C4-2B (cell line): ENCODE data around the gene LRRFIP1.
"Not testable (repeated sequence)": the region's sequence is repeated elsewhere in the genome, so short reads cannot be mapped to it uniquely, and the experiment has no call there.

Experiments used
- ZFX ChIP-seq: fragments of 450-650 bp; IDR thresholded peaks from 2 replicates; pipeline ENCODE4 v1.6.1; 2017
- TF ChIP-seq, protein P1 (sequence below): fragments of 450-650 bp; conservative IDR thresholded peaks from 2 replicates; pipeline ENCODE4 v1.5.1; 2017; ENCODE audit warnings: mild to moderate bottlenecking

DNA sequence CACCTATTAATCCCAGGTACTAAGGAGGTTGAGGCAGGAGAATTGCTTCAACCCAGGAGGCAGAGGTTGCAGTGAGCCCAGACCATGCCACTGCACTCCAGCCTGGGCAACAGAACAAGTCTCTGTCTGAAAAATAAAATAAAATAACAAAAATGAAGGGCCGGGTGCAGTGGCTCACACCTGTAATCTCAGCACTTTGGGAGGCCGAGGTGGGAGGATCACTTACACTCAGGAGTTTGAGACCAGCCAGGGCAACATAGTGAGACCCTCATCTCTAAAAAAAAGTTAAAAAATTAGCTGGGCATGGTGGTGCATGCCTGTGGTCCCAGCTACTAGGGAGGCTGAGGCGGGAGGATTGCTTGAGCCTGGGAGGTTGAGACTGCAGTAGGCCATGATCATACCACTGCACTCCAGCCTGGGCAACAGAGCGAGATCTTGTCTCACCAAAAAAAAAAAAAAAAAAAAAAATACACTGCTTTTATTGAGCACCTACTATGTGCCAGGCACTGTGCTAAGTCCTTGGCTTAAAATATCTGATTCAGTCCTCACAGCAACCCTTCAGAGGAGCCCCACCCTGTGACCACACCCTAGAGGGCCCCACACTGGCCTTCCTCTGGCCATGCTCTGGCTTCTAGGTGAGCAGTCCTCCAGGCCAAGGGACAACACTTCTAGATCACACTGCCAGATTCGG is 31.4 kb upstream of the LRRFIP1 start:
- TF ChIP-seq, protein P1, sequence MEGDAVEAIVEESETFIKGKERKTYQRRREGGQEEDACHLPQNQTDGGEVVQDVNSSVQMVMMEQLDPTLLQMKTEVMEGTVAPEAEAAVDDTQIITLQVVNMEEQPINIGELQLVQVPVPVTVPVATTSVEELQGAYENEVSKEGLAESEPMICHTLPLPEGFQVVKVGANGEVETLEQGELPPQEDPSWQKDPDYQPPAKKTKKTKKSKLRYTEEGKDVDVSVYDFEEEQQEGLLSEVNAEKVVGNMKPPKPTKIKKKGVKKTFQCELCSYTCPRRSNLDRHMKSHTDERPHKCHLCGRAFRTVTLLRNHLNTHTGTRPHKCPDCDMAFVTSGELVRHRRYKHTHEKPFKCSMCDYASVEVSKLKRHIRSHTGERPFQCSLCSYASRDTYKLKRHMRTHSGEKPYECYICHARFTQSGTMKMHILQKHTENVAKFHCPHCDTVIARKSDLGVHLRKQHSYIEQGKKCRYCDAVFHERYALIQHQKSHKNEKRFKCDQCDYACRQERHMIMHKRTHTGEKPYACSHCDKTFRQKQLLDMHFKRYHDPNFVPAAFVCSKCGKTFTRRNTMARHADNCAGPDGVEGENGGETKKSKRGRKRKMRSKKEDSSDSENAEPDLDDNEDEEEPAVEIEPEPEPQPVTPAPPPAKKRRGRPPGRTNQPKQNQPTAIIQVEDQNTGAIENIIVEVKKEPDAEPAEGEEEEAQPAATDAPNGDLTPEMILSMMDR, result not testable (repeated sequence)
- TF ChIP-seq ZFX, result not testable (repeated sequence)
